HCT116 (cell line): Measurements from ENCODE around the gene RAB34. TPM values are rescaled to one million over a fixed set of nuclear protein-coding genes. Genes with fewer than 3 reads are reported as not detected.

ENCODE experiments used
- ATAC-seq: fragments of 200-7000 bp; cut with Tn5 transposase; 2 replicates; pipeline ENCODE4 v1.9.1; 2020; ENCODE audit warnings: mild to moderate bottlenecking, moderate library complexity
- BruUV-seq: library from RNA; stranded (reverse); fragments of 400-500 nt; replicated peaks from 2 replicates; lab custom pipeline; 2021; lab: Mats Ljungman, UMichigan
- CTCF ChIA-PET: fragments of 300-600 bp; sonication (Branson Sonifier 250); formaldehyde crosslinking; loops from one replicate; lab custom pipeline; 2021; ENCODE audit warnings: antibody characterized with exemption; lab: Charles Lee
- POLR2A ChIA-PET: fragments of 300-600, 350-600 bp; sonication (Branson Sonifier 250); formaldehyde crosslinking; loops from one replicate; lab custom pipeline; 2021; ENCODE audit warnings: antibody characterized with exemption; lab: Charles Lee
- RAD21 ChIA-PET, 2 experiments: fragments of 300-600 bp; sonication (Branson Sonifier 250); formaldehyde crosslinking; loops; one replicate each; lab custom pipeline; 2023; ENCODE audit warnings: low total read pairs in 2 of 2; ENCODE audit not compliant: uncharacterized antibody in 2 of 2, unreplicated experiment in 2 of 2, low non-redundant PET in 1 of 2; lab: Charles Lee
- DNase-seq: peaks from one replicate; pipeline ENCODE4 v3.0.0-alpha.2; 2010; ENCODE audit warnings: low read depth, low spot score
- H2AFZ ChIP-seq: fragments of 200-600 bp; shearing (Covaris generic), sonication (generic); 2 replicates; pipeline ENCODE4 v1.6.1; 2017; ENCODE audit warnings: low read depth, mixed run types, mixed read lengths, antibody characterized with exemption, low read length; ENCODE audit not compliant: poor library complexity, severe bottlenecking
- H3K27ac ChIP-seq: 2 replicates; pipeline ENCODE4 v1.5.1; 2012; ENCODE audit warnings: low read depth, low read length
- H3K27me3 ChIP-seq: fragments of 200-600 bp; sonication (generic); 2 replicates; pipeline ENCODE4 v1.6.1; 2016; ENCODE audit warnings: mixed run types, low read length, mixed read lengths; ENCODE audit not compliant: insufficient read depth
- H3K36me3 ChIP-seq, 2 experiments: fragments of 200-500 bp in 1 of 2; fragments of 200-600 bp in 1 of 2; sonication (Bioruptor generic) in 1 of 2; sonication (generic) in 1 of 2; 2 replicates each; pipeline versions ENCODE4 v1.5.1 to v1.6.1; 2014 to 2016; ENCODE audit warnings: low read length in 2 of 2, inconsistent platforms in 1 of 2, mixed read lengths in 1 of 2, mixed run types in 1 of 2; ENCODE audit not compliant: insufficient read depth in 2 of 2, control insufficient read depth in 1 of 2
- H3K4me1 ChIP-seq, 2 experiments: fragments of 200-600 bp in 1 of 2; sonication (generic) in 1 of 2; 2 replicates each; pipeline versions ENCODE4 v1.5.1 to v1.6.1; 2012 to 2017; ENCODE audit warnings: low read length in 2 of 2, inconsistent platforms in 1 of 2, mild to moderate bottlenecking in 1 of 2, mixed read lengths in 1 of 2, mixed run types in 1 of 2, moderate library complexity in 1 of 2; ENCODE audit not compliant: insufficient read depth in 2 of 2, control insufficient read depth in 1 of 2
- H3K4me2 ChIP-seq: fragments of 200-600 bp; sonication (generic); 2 replicates; pipeline ENCODE4 v1.6.1; 2017; ENCODE audit warnings: mixed run types, low read length, mixed read lengths
- H3K4me3 ChIP-seq, 2 experiments: fragments of 200-600 bp in 1 of 2; sonication (generic) in 1 of 2; replicated peaks in 1 of 2; 2 replicates each; pipeline ENCODE4 v1.5.1; 2011 to 2016; ENCODE audit warnings: low read length in 2 of 2, control low read depth in 1 of 2, low read depth in 1 of 2, mild to moderate bottlenecking in 1 of 2, mixed read lengths in 1 of 2, mixed run types in 1 of 2
- H3K79me2 ChIP-seq: fragments of 200-600 bp; sonication (generic); 2 replicates; pipeline ENCODE4 v1.6.1; 2017; ENCODE audit warnings: mild to moderate bottlenecking, mixed run types, low read length, moderate library complexity, mixed read lengths; ENCODE audit not compliant: insufficient read depth
- H3K9ac ChIP-seq: fragments of 200-600 bp; sonication (generic); 2 replicates; pipeline ENCODE4 v1.6.1; 2016; ENCODE audit warnings: low read length, mixed read lengths
- H3K9me2 ChIP-seq: fragments of 200-600 bp; sonication (generic), shearing (Covaris generic); 2 replicates; pipeline ENCODE4 v1.6.1; 2017; ENCODE audit warnings: mixed run types, mild to moderate bottlenecking, moderate library complexity; ENCODE audit not compliant: insufficient read depth
- H3K9me3 ChIP-seq, 2 experiments: fragments of 200-500 bp in 1 of 2; fragments of 200-600 bp in 1 of 2; sonication (Bioruptor generic) in 1 of 2; sonication (generic) in 1 of 2; 2 replicates each; pipeline ENCODE4 v1.6.1; 2014 to 2017; ENCODE audit warnings: low read length in 2 of 2, mixed read lengths in 2 of 2, inconsistent platforms in 1 of 2, low read depth in 1 of 2, mild to moderate bottlenecking in 1 of 2, mixed run types in 1 of 2, moderate library complexity in 1 of 2; ENCODE audit not compliant: control insufficient read depth in 1 of 2, insufficient read depth in 1 of 2
- H4K20me1 ChIP-seq: fragments of 200-600 bp; sonication (generic), shearing (Covaris generic); 2 replicates; pipeline ENCODE4 v1.6.1; 2017; ENCODE audit warnings: mixed run types, mild to moderate bottlenecking, moderate library complexity; ENCODE audit not compliant: insufficient read depth
- CBX3 ChIP-seq: IDR thresholded peaks from 2 replicates; pipeline ENCODE4 v1.6.1; 2012; ENCODE audit warnings: low read depth
- CEBPB ChIP-seq: IDR thresholded peaks from 2 replicates; pipeline ENCODE4 v1.6.1; 2012; ENCODE audit warnings: low read depth
- CTCF ChIP-seq, 3 experiments: fragments of 200-600 bp in 1 of 3; sonication (generic) in 1 of 3; IDR thresholded peaks in 2 of 3; conservative IDR thresholded peaks in 1 of 3; 2 replicates each; pipeline ENCODE4 v1.5.1; 2012 to 2017; ENCODE audit warnings: low read depth in 2 of 3, low read length in 2 of 3, antibody characterized with exemption in 1 of 3, borderline replicate concordance in 1 of 3, control low read depth in 1 of 3, mild to moderate bottlenecking in 1 of 3, mixed read lengths in 1 of 3, mixed run types in 1 of 3, moderate library complexity in 1 of 3; ENCODE audit not compliant: insufficient read depth in 1 of 3
- EGR1 ChIP-seq: IDR thresholded peaks from 2 replicates; pipeline ENCODE4 v1.6.1; 2012; ENCODE audit warnings: low read depth
- EZH2 ChIP-seq: fragments of 200-600 bp; sonication (generic); IDR thresholded peaks from 2 replicates; pipeline ENCODE4 v1.6.1; 2017; ENCODE audit warnings: antibody characterized with exemption, mixed run types
- EZH2phosphoT487 ChIP-seq: fragments of 200-600 bp; IDR thresholded peaks from 2 replicates; pipeline ENCODE4 v1.6.1; 2018; ENCODE audit warnings: antibody characterized with exemption, borderline replicate concordance
- FOSL1 ChIP-seq: IDR thresholded peaks from 2 replicates; pipeline ENCODE4 v1.6.1; 2012; ENCODE audit warnings: low read depth
- JUND ChIP-seq: IDR thresholded peaks from 2 replicates; pipeline ENCODE4 v1.6.1; 2012
- MAX ChIP-seq: IDR thresholded peaks from 2 replicates; pipeline ENCODE4 v1.6.1; 2012
- SP1 ChIP-seq: IDR thresholded peaks from 2 replicates; pipeline ENCODE4 v1.6.1; 2012; ENCODE audit warnings: low read depth
- SRF ChIP-seq: IDR thresholded peaks from 2 replicates; pipeline ENCODE4 v1.6.1; 2012; ENCODE audit warnings: low read depth
- TCF7L2 ChIP-seq: IDR thresholded peaks from 2 replicates; pipeline ENCODE4 v1.7.0; 2011; ENCODE audit warnings: borderline replicate concordance, inconsistent platforms; ENCODE audit not compliant: insufficient read depth, insufficient read length; ENCODE audit errors: extremely low read depth
- YY1 ChIP-seq: IDR thresholded peaks from 2 replicates; pipeline ENCODE4 v1.6.1; 2011; ENCODE audit warnings: low read length, low read depth, moderate library complexity, mild to moderate bottlenecking; ENCODE audit not compliant: insufficient replicate concordance; ENCODE audit errors: extremely low read depth
- ZBTB33 ChIP-seq: IDR thresholded peaks from 2 replicates; pipeline ENCODE4 v1.6.1; 2011; ENCODE audit warnings: mild to moderate bottlenecking, low read length, moderate library complexity; ENCODE audit not compliant: insufficient replicate concordance; ENCODE audit errors: extremely low read depth
- ZFX ChIP-seq: fragments of 450-650 bp; IDR thresholded peaks from 2 replicates; pipeline ENCODE4 v1.6.1; 2017
- ZNF274 ChIP-seq: fragments of 200-500 bp; sonication (Bioruptor generic); IDR thresholded peaks from 2 replicates; pipeline ENCODE4 v1.6.1; 2014; ENCODE audit warnings: mild to moderate bottlenecking, low read depth, low read length, inconsistent platforms
- intact Hi-C: fragments of 100-400 bp; cut with micrococcal nuclease; formaldehyde crosslinking; loops from 2 replicates; pipeline ENCODE4 v1.10.0; 2022
- total RNA-seq: library from RNA; stranded (reverse); gene quantifications from one replicate; pipeline ENCODE4 v1.2.1, GENCODE V29; 2021; ENCODE audit not compliant: unreplicated experiment

The RAB34 gene
- total RNA-seq, 1 experiment from 2014 or later = 0.59 TPM

GRCh38 chr17:28688481-28688880 is 29.2 kb downstream of the RAB34 start:
- Histone ChIP-seq H4K20me1 (no peaks in the 10 kb centered on the region), H3K27ac (no peak overlapping the region), H3K36me3 (peaks cover 70 to 71% of the 10 kb centered on the region in 2 experiments), H3K9me3 (no peaks in the 10 kb centered on the region), H3K79me2 (no peaks in the 10 kb centered on the region), H3K4me1 (no peaks in the 10 kb centered on the region), H3K9me2 (no peaks in the 10 kb centered on the region), H3K4me2 (no peak overlapping the region), H3K9ac (no peak overlapping the region), H3K27me3 (no peaks in the 10 kb centered on the region), H3K4me3 (no peak overlapping the region), H2AFZ (no peak overlapping the region)
- CTCF ChIA-PET = interaction anchor here (0.7 kb wide), 1 partner anchor 429 kb away, joined by 4 read pairs; no protein-coding TSS in a partner anchor
- POLR2A ChIA-PET = no interaction called here
- DNase-seq = no peak
- intact Hi-C loops = no loop called here
- TF ChIP-seq ZNF274 (no peak), ZFX (no peak), JUND (no peak), SP1 (no peak), TCF7L2 (no peak), EZH2phosphoT487 (no peak), FOSL1 (no peak)
- ATAC-seq = no peak
- BruUV-seq = no TSS peak
- RAD21 ChIA-PET = no interaction called here

- intact Hi-C loops = no loop called here
- no TSS peak for BruUV-seq
- CTCF ChIA-PET = no interaction called here
- Histone ChIP-seq H3K9ac (no peak overlapping the region), H3K4me2 (no peak overlapping the region), H3K4me1 (no peaks in the 10 kb centered on the region), H2AFZ (no peak overlapping the region), H3K4me3 (no peak overlapping the region), H3K9me2 (no peaks in the 10 kb centered on the region), H3K27me3 (no peaks in the 10 kb centered on the region), H4K20me1 (no peaks in the 10 kb centered on the region), H3K9me3 (no peaks in the 10 kb centered on the region), H3K79me2 (no peaks in the 10 kb centered on the region), H3K36me3 (peaks cover 85 to 91% of the 10 kb centered on the region in 2 experiments), H3K27ac (no peak overlapping the region)
- POLR2A ChIA-PET = no interaction called here
- DNase-seq = no peak
- ATAC-seq = no peak
- RAD21 ChIA-PET = no interaction called here
- TF ChIP-seq SRF = no peak
- TF ChIP-seq FOSL1 = no peak
- no peak for TF ChIP-seq ZBTB33
- TF ChIP-seq YY1 = no peak
- TF ChIP-seq TCF7L2 = no peak
- TF ChIP-seq ZFX = no peak
- no peak for TF ChIP-seq EGR1
- TF ChIP-seq MAX = no peak
- no peak for TF ChIP-seq CTCF (IDR thresholded peaks at IDR 0.05 in 2 of 3, conservative IDR thresholded peaks at IDR 0.05 in 1 of 3; ENCODE audit: borderline replicate concordance in 1 of 3, insufficient read depth in 1 of 3, low read depth in 2 of 3, low read length in 2 of 3)
- no peak for TF ChIP-seq SP1
- TF ChIP-seq EZH2 = no peak
- no peak for TF ChIP-seq CBX3
- TF ChIP-seq CEBPB = no peak
Observed at GRCh38 chr17:28686296-28686695, 31.4 kb downstream of the RAB34 start.
